ENCODE measurements around the gene C2CD2.

Gene C2CD2

GRCh38 chr21:41858466-41859296 lies 95.1 kb downstream of the C2CD2 start:
- DNase-seq (ENCODE audit: insufficient read length, low spot score) = no peak
- no peak for FAIRE-seq
- TF ChIP-seq POU2F2 (IDR thresholded peaks at IDR 0.05; ENCODE audit: low read depth, low read length) (no peak), POLR2A (IDR thresholded peaks at IDR 0.05; ENCODE audit: low read depth, low read length) (no peak), TAF1 (IDR thresholded peaks at IDR 0.05; ENCODE audit: low read depth, low read length) (no peak), POLR2AphosphoS5 (IDR thresholded peaks at IDR 0.05; ENCODE audit: low read depth, low read length) (no peak), PAX5 (IDR thresholded peaks at IDR 0.05; ENCODE audit: insufficient read depth, low read length, severe bottlenecking) (no peak)

- TF ChIP-seq POLR2AphosphoS5 (IDR thresholded peaks at IDR 0.05; ENCODE audit: low read depth, low read length) (no peak), POLR2A (IDR thresholded peaks at IDR 0.05; ENCODE audit: low read depth, low read length) (no peak), TAF1 (IDR thresholded peaks at IDR 0.05; ENCODE audit: low read depth, low read length) (no peak), POU2F2 (IDR thresholded peaks at IDR 0.05; ENCODE audit: low read depth, low read length) (no peak), SPI1 (IDR thresholded peaks at IDR 0.05; ENCODE audit: low read depth, low read length) (no peak), PAX5 (IDR thresholded peaks at IDR 0.05; ENCODE audit: insufficient read depth, low read length, severe bottlenecking) (no peak)
- DNase-seq (ENCODE audit: insufficient read length, low spot score) (no peak), FAIRE-seq (no peak)
Observed at GRCh38 chr21:41857771-41858300, 96.0 kb downstream of the C2CD2 start.

- TF ChIP-seq POU2F2 (IDR thresholded peaks at IDR 0.05; ENCODE audit: low read depth, low read length) (no peak), POLR2AphosphoS5 (IDR thresholded peaks at IDR 0.05; ENCODE audit: low read depth, low read length) (no peak), PAX5 (IDR thresholded peaks at IDR 0.05; ENCODE audit: insufficient read depth, low read length, severe bottlenecking) (no peak), SPI1 (IDR thresholded peaks at IDR 0.05; ENCODE audit: low read depth, low read length) (no peak), POLR2A (IDR thresholded peaks at IDR 0.05; ENCODE audit: low read depth, low read length) (no peak), TAF1 (IDR thresholded peaks at IDR 0.05; ENCODE audit: low read depth, low read length) (no peak)
- no peak for DNase-seq (ENCODE audit: insufficient read length, low spot score)
- no peak for FAIRE-seq
Observed at GRCh38 chr21:41856572-41856971, 97.2 kb downstream of the C2CD2 start.

DNA sequence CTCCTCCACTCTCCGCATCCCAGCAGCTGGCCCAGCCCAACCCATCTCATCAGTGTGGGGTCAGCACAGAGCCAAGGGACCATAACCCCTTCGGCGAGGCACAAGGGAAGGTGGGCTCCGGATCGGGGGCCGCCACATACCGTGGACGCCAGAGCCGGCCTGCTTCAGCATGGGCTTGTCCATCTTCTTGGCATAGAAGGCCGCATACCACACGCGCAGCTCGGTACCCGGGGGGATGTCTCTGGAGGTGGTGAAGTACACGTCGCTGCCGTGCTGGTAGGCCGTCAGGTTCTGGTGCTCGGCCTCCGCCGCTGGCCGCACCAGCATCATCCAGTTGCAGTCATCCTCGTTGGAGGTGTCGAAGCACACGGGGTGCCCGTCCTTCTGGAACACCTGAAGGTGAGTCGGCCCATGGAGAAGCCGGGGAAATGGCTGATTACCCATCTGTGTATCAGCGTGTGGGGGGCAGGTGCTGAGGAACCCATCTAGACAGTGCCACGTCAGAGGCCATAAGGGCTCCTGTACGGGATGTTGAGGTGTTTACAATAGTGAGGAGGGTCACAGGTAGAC lies 99.3 kb downstream of the C2CD2 start:
- TF ChIP-seq POU2F2 (IDR thresholded peaks at IDR 0.05; ENCODE audit: low read depth, low read length) (no peak), POLR2A (IDR thresholded peaks at IDR 0.05; ENCODE audit: low read depth, low read length) (no peak), TAF1 (IDR thresholded peaks at IDR 0.05; ENCODE audit: low read depth, low read length) (no peak), POLR2AphosphoS5 (IDR thresholded peaks at IDR 0.05; ENCODE audit: low read depth, low read length) (no peak), SPI1 (IDR thresholded peaks at IDR 0.05; ENCODE audit: low read depth, low read length) (no peak), PAX5 (IDR thresholded peaks at IDR 0.05; ENCODE audit: insufficient read depth, low read length, severe bottlenecking) (no peak)
- no peak for DNase-seq (ENCODE audit: insufficient read length, low spot score)
- FAIRE-seq = no peak

DNA sequence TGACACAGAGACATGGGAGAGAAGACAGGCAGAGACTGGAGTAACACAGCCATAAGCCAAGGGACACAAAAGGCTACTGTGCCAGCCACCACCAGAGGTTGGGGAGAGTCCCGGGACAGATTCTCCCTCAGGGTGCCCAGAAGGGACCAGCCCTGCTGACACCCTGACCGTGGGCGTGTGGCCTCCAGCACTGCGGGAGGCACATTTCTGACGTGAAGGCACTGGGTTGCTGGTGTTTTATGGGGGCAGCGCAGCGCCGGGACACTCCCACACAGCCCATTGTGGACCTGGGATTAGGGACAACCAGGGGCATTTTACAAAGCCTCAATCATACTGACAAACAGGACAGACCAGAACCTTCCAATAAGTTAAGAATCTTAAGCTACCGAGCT lies 100.9 kb downstream of the C2CD2 start:
- no peak for TF ChIP-seq POU2F2 (IDR thresholded peaks at IDR 0.05; ENCODE audit: low read depth, low read length)
- TF ChIP-seq POLR2AphosphoS5 (IDR thresholded peaks at IDR 0.05; ENCODE audit: low read depth, low read length) = no peak
- no peak for TF ChIP-seq SPI1 (IDR thresholded peaks at IDR 0.05; ENCODE audit: low read depth, low read length)
- no peak for TF ChIP-seq PAX5 (IDR thresholded peaks at IDR 0.05; ENCODE audit: insufficient read depth, low read length, severe bottlenecking)
- no peak for TF ChIP-seq POLR2A (IDR thresholded peaks at IDR 0.05; ENCODE audit: low read depth, low read length)
- no peak for TF ChIP-seq TAF1 (IDR thresholded peaks at IDR 0.05; ENCODE audit: low read depth, low read length)
- DNase-seq (ENCODE audit: insufficient read length, low spot score) (no peak), FAIRE-seq (no peak)

DNA sequence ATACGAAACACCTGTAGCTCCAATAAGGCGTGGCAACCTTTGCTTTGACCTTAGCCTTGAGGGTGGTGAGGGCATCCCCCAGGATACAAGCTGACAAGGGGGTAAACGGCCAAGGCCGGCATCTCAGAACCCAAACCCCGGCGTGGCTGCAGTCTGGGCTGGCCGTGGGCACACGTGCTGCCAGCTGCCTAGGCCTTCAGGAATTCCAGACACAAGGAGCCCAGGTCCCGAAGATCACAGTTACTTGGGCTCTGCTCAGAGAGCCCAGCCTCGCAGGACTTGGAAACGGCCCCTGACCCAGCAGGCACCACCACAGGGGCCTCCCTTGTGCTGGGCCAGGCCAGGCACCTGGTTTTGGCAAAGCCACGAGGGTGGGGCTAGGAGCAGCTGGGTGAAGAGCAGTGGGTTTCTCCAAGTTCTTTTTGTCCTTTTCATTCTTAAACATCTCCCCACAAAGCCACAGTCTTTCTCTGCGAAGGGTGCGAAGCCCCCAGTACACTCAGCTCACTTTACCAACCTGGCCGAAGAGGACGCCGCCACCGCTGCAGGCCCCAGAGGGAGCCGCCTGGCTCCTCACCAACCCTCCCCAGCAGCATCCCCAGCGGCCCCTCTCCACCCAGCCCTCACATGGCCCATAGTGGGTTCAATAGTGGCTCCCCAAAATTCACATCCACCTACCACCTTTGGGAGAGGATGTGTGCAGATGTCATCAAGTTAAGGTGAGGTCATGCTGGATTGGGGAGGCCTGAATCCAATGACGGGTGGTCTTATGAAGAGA lies 101.5 kb downstream of the C2CD2 start:
- no peak for FAIRE-seq
- TF ChIP-seq PAX5 (IDR thresholded peaks at IDR 0.05; ENCODE audit: insufficient read depth, low read length, severe bottlenecking) (no peak), POU2F2 (IDR thresholded peaks at IDR 0.05; ENCODE audit: low read depth, low read length) (no peak), TAF1 (IDR thresholded peaks at IDR 0.05; ENCODE audit: low read depth, low read length) (no peak), SPI1 (IDR thresholded peaks at IDR 0.05; ENCODE audit: low read depth, low read length) (no peak), POLR2AphosphoS5 (IDR thresholded peaks at IDR 0.05; ENCODE audit: low read depth, low read length) (no peak), POLR2A (IDR thresholded peaks at IDR 0.05; ENCODE audit: low read depth, low read length) (no peak)
- DNase-seq (ENCODE audit: insufficient read length, low spot score) = no peak

GRCh38 chr21:41851090-41851790 lies 102.6 kb downstream of the C2CD2 start:
- TF ChIP-seq SPI1 (IDR thresholded peaks at IDR 0.05; ENCODE audit: low read depth, low read length) (no peak), PAX5 (IDR thresholded peaks at IDR 0.05; ENCODE audit: insufficient read depth, low read length, severe bottlenecking) (no peak), POU2F2 (IDR thresholded peaks at IDR 0.05; ENCODE audit: low read depth, low read length) (no peak), TAF1 (IDR thresholded peaks at IDR 0.05; ENCODE audit: low read depth, low read length) (no peak), POLR2AphosphoS5 (IDR thresholded peaks at IDR 0.05; ENCODE audit: low read depth, low read length) (no peak), POLR2A (IDR thresholded peaks at IDR 0.05; ENCODE audit: low read depth, low read length) (no peak)
- DNase-seq (ENCODE audit: insufficient read length, low spot score) (no peak), FAIRE-seq (no peak)

DNA sequence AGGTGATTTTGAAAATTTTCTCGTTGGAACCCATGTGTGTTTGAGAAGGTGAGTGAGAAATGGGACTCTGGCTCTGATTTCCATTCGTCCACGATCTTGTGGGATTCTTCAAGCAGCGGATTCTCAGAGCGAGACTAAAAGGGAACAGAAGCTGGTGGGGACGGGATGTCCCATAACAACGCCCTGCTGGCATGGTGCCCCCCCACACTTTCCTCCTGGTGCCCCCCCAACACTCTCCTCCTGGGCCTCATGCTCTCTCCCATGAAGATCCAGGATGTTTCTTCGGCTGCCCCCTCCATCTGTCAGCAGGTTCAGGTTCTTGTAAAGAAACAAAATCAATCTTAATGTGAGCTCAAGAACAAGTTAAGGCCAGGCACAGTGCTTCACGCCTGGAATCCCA lies 103.7 kb downstream of the C2CD2 start:
- FAIRE-seq (no peak), DNase-seq (ENCODE audit: insufficient read length, low spot score) (no peak)
- TF ChIP-seq TAF1 (IDR thresholded peaks at IDR 0.05; ENCODE audit: low read depth, low read length) = no peak
- no peak for TF ChIP-seq SPI1 (IDR thresholded peaks at IDR 0.05; ENCODE audit: low read depth, low read length)
- TF ChIP-seq POLR2AphosphoS5 (IDR thresholded peaks at IDR 0.05; ENCODE audit: low read depth, low read length) = no peak
- no peak for TF ChIP-seq POLR2A (IDR thresholded peaks at IDR 0.05; ENCODE audit: low read depth, low read length)
- TF ChIP-seq PAX5 (IDR thresholded peaks at IDR 0.05; ENCODE audit: insufficient read depth, low read length, severe bottlenecking) = no peak
- TF ChIP-seq POU2F2 (IDR thresholded peaks at IDR 0.05; ENCODE audit: low read depth, low read length) = no peak

All from GM12891 (cell line).